Lower lobe of right lung (tissue), 2 donors: ENCODE measurements around the gene SPATA21. TPM values are rescaled to one million over a fixed set of nuclear protein-coding genes. Genes with fewer than 3 reads are reported as not detected.
A peak's percentile ranks its signal among the peaks of the same experiment; 100 is the strongest.

Experiments
- ATAC-seq, 2 donors: fragments of 200-7000 bp; cut with Tn5 transposase; one replicate each; pipeline ENCODE4 v1.9.1; 2020 to 2022; ENCODE audit warnings: mild to moderate bottlenecking in 2 of 2, moderate library complexity in 2 of 2
- DNase-seq: peaks from one replicate; pipeline ENCODE4 v3.0.0-alpha.2; 2020
- H3K27ac ChIP-seq: fragments of 200-600 bp; one replicate; pipeline ENCODE4 v1.8.0; 2022
- H3K27me3 ChIP-seq: fragments of 200-600 bp; one replicate; pipeline ENCODE4 v1.8.0; 2022; ENCODE audit warnings: low read depth
- H3K36me3 ChIP-seq: fragments of 200-600 bp; one replicate; pipeline ENCODE4 v1.8.0; 2022; ENCODE audit warnings: mild to moderate bottlenecking
- H3K4me1 ChIP-seq: fragments of 200-600 bp; one replicate; pipeline ENCODE4 v1.8.0; 2022
- H3K4me3 ChIP-seq: fragments of 200-600 bp; one replicate; pipeline ENCODE4 v1.8.0; 2022; ENCODE audit warnings: mild to moderate bottlenecking
- H3K9me3 ChIP-seq: fragments of 200-600 bp; one replicate; pipeline ENCODE4 v1.8.0; 2022
- CTCF ChIP-seq: fragments of 200-600 bp; IDR thresholded peaks from one replicate; pipeline ENCODE4 v1.8.0; 2022; ENCODE audit warnings: antibody characterized with exemption, mild to moderate bottlenecking
- intact Hi-C: fragments of 100-400 bp; cut with DNase I; formaldehyde crosslinking; loops from one replicate; pipeline ENCODE4 v1.11.0; 2022
- total RNA-seq: library from RNA; stranded (reverse); fragmentation: NEBNext Ultra II Directional; extraction: Animal tissue kit (Norgen Biotek cat#: 25700); gene quantifications from one replicate; pipeline ENCODE4 v1.2.1, GENCODE V29; 2021
- donor health status: DM: no; HTN: yes; CAD: no; lungs with severe emphysema.

The SPATA21 gene
- total RNA-seq, 1 donor from 2014 or later = not detected

- TF ChIP-seq CTCF = no peak
- Histone ChIP-seq H3K36me3 (peaks cover 39% of the 10 kb centered on the region), H3K27ac (peak overlapping the region; percentile 89), H3K4me3 (peak overlapping the region; percentile 100), H3K4me1 (peaks cover 46% of the 10 kb centered on the region), H3K27me3 (no peaks in the 10 kb centered on the region), H3K9me3 (no peaks in the 10 kb centered on the region)
- DNase-seq = no peak
- peak in 1 of 2 donors; percentile 27 for ATAC-seq
- intact Hi-C loops = no loop called here
These were observed 4.0 kb upstream of the SPATA21 start for GRCh38 chr1:16441282-16441665.

GRCh38 chr1:16440470-16441281, 3.5 kb upstream of the SPATA21 start, which contains the start of gene NECAP2:
Gene NECAP2, plus strand, starts transcription at chr1:16440724. Its CDS starts 38 bp downstream, at chr1:16440762.
- intact Hi-C loops = no loop called here
- ATAC-seq = peak; percentile 96
- peak; percentile 90 for TF ChIP-seq CTCF

GRCh38 chr1:16440131-16440469, 2.9 kb upstream of the SPATA21 start:
- H3K27ac ChIP-seq = peak overlapping the region; percentile 89
- peak overlapping the region; percentile 100 for H3K4me3 ChIP-seq
- peaks cover 45% of the 10 kb centered on the region for H3K4me1 ChIP-seq
- peaks cover 27% of the 10 kb centered on the region for H3K36me3 ChIP-seq
- intact Hi-C loops = no loop called here
- H3K27me3 ChIP-seq = no peaks in the 10 kb centered on the region
- no peak for TF ChIP-seq CTCF
- DNase-seq = no peak
- ATAC-seq = peak in 1 of 2 donors; percentile 9
- H3K9me3 ChIP-seq = no peaks in the 10 kb centered on the region

More at GRCh38 chr1:16440470-16441281, 3.5 kb upstream of the SPATA21 start, which contains the start of gene NECAP2:
- Histone ChIP-seq H3K27ac (peak within 1 kb of the TSS; percentile 89), H3K27me3 (no peaks in the 10 kb centered on the region), H3K4me3 (peak within 1 kb of the TSS; percentile 100), H3K9me3 (no peaks in the 10 kb centered on the region), H3K4me1 (peaks cover 46% of the 10 kb centered on the region), H3K36me3 (peaks cover 33% of the 10 kb centered on the region)
- DNase-seq = peak; percentile 96

- Histone ChIP-seq H3K9me3 (no peaks in the 10 kb centered on the region), H3K36me3 (peaks cover 16% of the 10 kb centered on the region), H3K4me3 (no peak overlapping the region), H3K27me3 (no peaks in the 10 kb centered on the region), H3K27ac (no peak overlapping the region), H3K4me1 (peaks cover 34% of the 10 kb centered on the region)
- ATAC-seq (no peak), DNase-seq (no peak)
- intact Hi-C loops = no loop called here
- TF ChIP-seq CTCF = no peak
These were observed 1.7 kb upstream of the SPATA21 start for GRCh38 chr1:16438924-16439323.

- Histone ChIP-seq H3K9me3 (no peaks in the 10 kb centered on the region), H3K36me3 (peaks cover 12% of the 10 kb centered on the region), H3K27ac (no peak overlapping the region), H3K4me3 (no peak overlapping the region), H3K27me3 (no peaks in the 10 kb centered on the region), H3K4me1 (peaks cover 30% of the 10 kb centered on the region)
- intact Hi-C loops = no loop called here
- no peak for TF ChIP-seq CTCF
- ATAC-seq = no peak
- no peak for DNase-seq
These were observed 1.3 kb upstream of the SPATA21 start for GRCh38 chr1:16438516-16438915.
